Endothelial cell of umbilical vein (primary cell): ENCODE measurements around the gene HABP2.

ENCODE experiments used
- EZH2 ChIP-seq: IDR thresholded peaks from 2 replicates; pipeline ENCODE4 v1.6.1; 2012; ENCODE audit warnings: borderline replicate concordance, low read depth, mild to moderate bottlenecking, moderate library complexity, low read length, inconsistent platforms; ENCODE audit not compliant: severe bottlenecking
- POLR2A ChIP-seq: IDR thresholded peaks from 2 replicates; pipeline ENCODE4 v1.6.1; 2012; ENCODE audit warnings: low read depth, mild to moderate bottlenecking, control low read depth, low read length
- POLR2AphosphoS5 ChIP-seq: IDR thresholded peaks from 2 replicates; pipeline ENCODE4 v1.6.1; 2012; ENCODE audit warnings: low read depth, mild to moderate bottlenecking, control low read depth, low read length, moderate library complexity; ENCODE audit not compliant: insufficient read depth
- TF ChIP-seq, protein P1 (sequence below), 2 donors: IDR thresholded peaks; 1 replicate in 1 of 2; 2 replicates in 1 of 2; pipeline ENCODE4 v1.5.1; 2011; ENCODE audit warnings: low read length in 2 of 2, mild to moderate bottlenecking in 2 of 2, moderate library complexity in 2 of 2, control low read depth in 1 of 2, inconsistent platforms in 1 of 2, low read depth in 1 of 2; ENCODE audit not compliant: insufficient read depth in 1 of 2; ENCODE audit errors: extremely low read depth in 1 of 2

DNA sequence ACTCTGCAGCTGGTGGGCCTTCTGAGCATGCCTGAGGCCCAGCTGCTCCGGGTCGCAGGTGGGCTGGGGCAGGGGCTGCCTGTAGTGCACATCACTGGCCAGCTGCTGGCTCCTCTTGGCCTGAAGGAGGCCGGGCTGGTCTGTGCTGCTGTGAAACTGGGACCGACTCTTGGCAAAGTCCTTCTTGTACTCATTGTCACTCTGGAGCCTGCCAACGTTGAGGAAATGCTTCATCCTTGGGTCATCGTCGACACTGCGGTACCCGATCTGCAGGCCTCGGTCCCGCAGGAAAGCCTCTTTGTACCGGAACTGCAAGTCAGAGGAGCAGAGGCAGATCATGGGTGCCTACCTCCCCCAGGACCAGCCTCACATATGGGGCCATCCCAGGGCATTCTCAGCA lies 37.7 kb downstream of the HABP2 start:
- TF ChIP-seq POLR2A (no peak), EZH2 (no peak), POLR2AphosphoS5 (no peak)
- TF ChIP-seq, protein P1, sequence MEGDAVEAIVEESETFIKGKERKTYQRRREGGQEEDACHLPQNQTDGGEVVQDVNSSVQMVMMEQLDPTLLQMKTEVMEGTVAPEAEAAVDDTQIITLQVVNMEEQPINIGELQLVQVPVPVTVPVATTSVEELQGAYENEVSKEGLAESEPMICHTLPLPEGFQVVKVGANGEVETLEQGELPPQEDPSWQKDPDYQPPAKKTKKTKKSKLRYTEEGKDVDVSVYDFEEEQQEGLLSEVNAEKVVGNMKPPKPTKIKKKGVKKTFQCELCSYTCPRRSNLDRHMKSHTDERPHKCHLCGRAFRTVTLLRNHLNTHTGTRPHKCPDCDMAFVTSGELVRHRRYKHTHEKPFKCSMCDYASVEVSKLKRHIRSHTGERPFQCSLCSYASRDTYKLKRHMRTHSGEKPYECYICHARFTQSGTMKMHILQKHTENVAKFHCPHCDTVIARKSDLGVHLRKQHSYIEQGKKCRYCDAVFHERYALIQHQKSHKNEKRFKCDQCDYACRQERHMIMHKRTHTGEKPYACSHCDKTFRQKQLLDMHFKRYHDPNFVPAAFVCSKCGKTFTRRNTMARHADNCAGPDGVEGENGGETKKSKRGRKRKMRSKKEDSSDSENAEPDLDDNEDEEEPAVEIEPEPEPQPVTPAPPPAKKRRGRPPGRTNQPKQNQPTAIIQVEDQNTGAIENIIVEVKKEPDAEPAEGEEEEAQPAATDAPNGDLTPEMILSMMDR (IDR thresholded peaks at IDR 0.05; ENCODE audit: extremely low read depth in 1 of 2, insufficient read depth in 1 of 2, low read depth in 1 of 2, low read length in 2 of 2) = no peak
